ENCODE measurements around the gene TMEM135. TPM values are rescaled to one million over a fixed set of nuclear protein-coding genes. Genes with fewer than 3 reads are reported as not detected.

TMEM135 gene
- total RNA-seq, 1 donor from 2014 or later: 24.7 TPM

- Mint-ChIP-seq H3K27me3 (ENCODE audit: unreplicated experiment) (peaks cover 30% of the 10 kb centered on the region), H3K9me3 (ENCODE audit: unreplicated experiment) (no peaks in the 10 kb centered on the region), H3K27ac (ENCODE audit: unreplicated experiment) (no peak overlapping the region), H3K36me3 (ENCODE audit: unreplicated experiment) (no peaks in the 10 kb centered on the region), H3K4me3 (ENCODE audit: unreplicated experiment) (no peak overlapping the region), H3K4me1 (ENCODE audit: unreplicated experiment) (no peaks in the 10 kb centered on the region)
- no peak for DNase-seq (ENCODE audit: extremely low spot score, unreplicated experiment)
- no peak for TF ChIP-seq CTCF (IDR thresholded peaks at IDR 0.05)
Observed at GRCh38 chr11:87368858-87369480, 331.2 kb downstream of the TMEM135 start.

- Mint-ChIP-seq H3K4me3 (ENCODE audit: unreplicated experiment) (no peak overlapping the region), H3K4me1 (ENCODE audit: unreplicated experiment) (no peaks in the 10 kb centered on the region), H3K36me3 (ENCODE audit: unreplicated experiment) (no peaks in the 10 kb centered on the region), H3K27me3 (ENCODE audit: unreplicated experiment) (peaks cover 34% of the 10 kb centered on the region), H3K27ac (ENCODE audit: unreplicated experiment) (no peak overlapping the region), H3K9me3 (ENCODE audit: unreplicated experiment) (no peaks in the 10 kb centered on the region)
- DNase-seq (ENCODE audit: extremely low spot score, unreplicated experiment): no peak
- no peak for TF ChIP-seq CTCF (IDR thresholded peaks at IDR 0.05)
Observed at GRCh38 chr11:87369888-87370287, 332.2 kb downstream of the TMEM135 start.

- Mint-ChIP-seq H3K36me3 (ENCODE audit: unreplicated experiment) (no peaks in the 10 kb centered on the region), H3K27me3 (ENCODE audit: unreplicated experiment) (peaks cover 47% of the 10 kb centered on the region), H3K4me3 (ENCODE audit: unreplicated experiment) (no peak overlapping the region), H3K9me3 (ENCODE audit: unreplicated experiment) (no peaks in the 10 kb centered on the region), H3K4me1 (ENCODE audit: unreplicated experiment) (no peaks in the 10 kb centered on the region), H3K27ac (ENCODE audit: unreplicated experiment) (no peak overlapping the region)
- TF ChIP-seq CTCF (IDR thresholded peaks at IDR 0.05): no peak
- DNase-seq (ENCODE audit: extremely low spot score, unreplicated experiment): no peak
Observed at GRCh38 chr11:87372065-87372464, 334.3 kb downstream of the TMEM135 start.

Other genes starting within 250 kb of the TMEM135 start
- gene PRSS23, start 237.4 kb upstream of the TMEM135 start, total RNA-seq: 545 and 556 TPM in 2 replicates
- gene FZD4, start 82.5 kb upstream of the TMEM135 start, total RNA-seq: 14.2 and 14.5 TPM in 2 replicates

All from osteocyte (in vitro differentiated cells).